K562 (cell line): Measurements from ENCODE around the gene POLR3G. TPM values are rescaled to one million over a fixed set of nuclear protein-coding genes. Genes with fewer than 3 reads are reported as not detected.

Source experiments
- ATAC-seq: fragments of 200-7000 bp; cut with Tn5 transposase; 3 replicates; pipeline ENCODE4 v1.9.1; 2020; ENCODE audit warnings: moderate library complexity
- BruUV-seq: library from RNA; stranded (reverse); fragments of 400-500 nt; replicated peaks from 2 replicates; lab custom pipeline; 2021; lab: Mats Ljungman, UMichigan
- CTCF ChIA-PET: fragments of 300-600 bp; formaldehyde crosslinking; extraction: SDS; loops from one replicate; lab custom pipeline; 2021; ENCODE audit warnings: low intra/inter-chr PET ratio; lab: Yijun Ruan, JAX
- POLR2A ChIA-PET: fragments of 300-600, 350-650 bp; sonication (Branson Sonifier 250); formaldehyde crosslinking; extraction: SDS; loops from one replicate; lab custom pipeline; 2021; ENCODE audit warnings: antibody characterized with exemption, inconsistent platforms; lab: Yijun Ruan, JAX
- DNase-seq, 4 experiments: peaks; one replicate each; pipeline versions ENCODE4 v3.0.0 to v3.0.0-alpha.2; 2011 to 2018; ENCODE audit warnings: low spot score in 3 of 4, mixed read lengths in 3 of 4; ENCODE audit errors: extremely low read depth in 1 of 4
- FAIRE-seq: peaks from 2 replicates; lab custom pipeline; 2011; peaks lifted over from hg19 to GRCh38; lab: Jason Lieb, UNC
- H2AFZ ChIP-seq: 2 replicates; pipeline ENCODE4 v1.6.0; 2011; ENCODE audit warnings: low read depth, low read length, control low read depth, inconsistent platforms
- H3K27ac ChIP-seq: fragments of 200-600 bp; 3 replicates; pipeline ENCODE4 v1.8.0; 2011; ENCODE audit warnings: low read depth, mild to moderate bottlenecking, control low read depth, inconsistent platforms, low read length, moderate library complexity, mixed read lengths; ENCODE audit errors: extremely low read depth
- H3K27me3 ChIP-seq, 2 experiments: fragments of 300-600 bp in 1 of 2; 2 replicates in 1 of 2; 3 replicates in 1 of 2; pipeline versions ENCODE4 v1.6.0 to v1.8.0; 2011; ENCODE audit warnings: inconsistent platforms in 2 of 2, low read length in 2 of 2, mild to moderate bottlenecking in 1 of 2, mixed read lengths in 1 of 2, moderate library complexity in 1 of 2; ENCODE audit not compliant: control insufficient read depth in 2 of 2, insufficient read depth in 2 of 2
- H3K36me3 ChIP-seq: fragments of 300-600 bp; 3 replicates; pipeline ENCODE4 v1.8.0; 2011; ENCODE audit warnings: mild to moderate bottlenecking, low read length, inconsistent platforms; ENCODE audit not compliant: control insufficient read depth, insufficient read depth
- H3K4me1 ChIP-seq, 2 experiments: fragments of 200-600 bp in 1 of 2; replicated peaks in 1 of 2; 2 replicates in 1 of 2; 3 replicates in 1 of 2; pipeline versions ENCODE4 v1.5.1 to v1.8.0; 2011; ENCODE audit warnings: inconsistent platforms in 2 of 2, low read length in 2 of 2, mild to moderate bottlenecking in 1 of 2, mixed read lengths in 1 of 2, moderate library complexity in 1 of 2; ENCODE audit not compliant: control insufficient read depth in 2 of 2, insufficient read depth in 2 of 2
- H3K4me2 ChIP-seq: 2 replicates; pipeline ENCODE4 v1.6.1; 2011; ENCODE audit warnings: low read length, control low read depth, inconsistent platforms, mixed read lengths; ENCODE audit not compliant: insufficient read depth
- H3K4me3 ChIP-seq: fragments of 200-600 bp; sonication (generic), shearing (Covaris generic); 2 replicates; pipeline ENCODE4 v1.5.1; 2016; ENCODE audit warnings: control low read depth, inconsistent platforms
- H3K79me2 ChIP-seq: fragments of 200-600 bp; 3 replicates; pipeline ENCODE4 v1.8.0; 2011; ENCODE audit warnings: low read length, inconsistent platforms; ENCODE audit not compliant: control insufficient read depth, insufficient read depth
- H3K9ac ChIP-seq, 2 experiments: 2 replicates each; pipeline versions ENCODE4 v1.6.0 to v1.6.1; 2011; ENCODE audit warnings: low read depth in 2 of 2, low read length in 2 of 2, control low read depth in 1 of 2, inconsistent platforms in 1 of 2, mild to moderate bottlenecking in 1 of 2, mixed read lengths in 1 of 2; ENCODE audit not compliant: insufficient read depth in 1 of 2
- H3K9me1 ChIP-seq: one replicate; pipeline ENCODE4 v1.6.0; 2011; ENCODE audit warnings: inconsistent platforms, mild to moderate bottlenecking, low read length, moderate library complexity; ENCODE audit not compliant: control insufficient read depth, insufficient read depth
- H3K9me3 ChIP-seq: replicated peaks from 2 replicates; pipeline ENCODE4 v1.5.1; 2011; ENCODE audit warnings: low read depth, low read length, inconsistent platforms; ENCODE audit not compliant: control insufficient read depth, insufficient read depth
- H4K20me1 ChIP-seq: replicated peaks from 2 replicates; pipeline ENCODE4 v1.6.1; 2011; ENCODE audit warnings: low read length, inconsistent platforms, mixed read lengths; ENCODE audit not compliant: control insufficient read depth, insufficient read depth
- CCNT2 ChIP-seq: IDR thresholded peaks from 2 replicates; pipeline ENCODE4 v1.6.1; 2011; ENCODE audit warnings: borderline replicate concordance, low read depth, mild to moderate bottlenecking, moderate library complexity, mixed read lengths, low read length; ENCODE audit not compliant: insufficient read length; ENCODE audit errors: extremely low read depth
- ETS2 ChIP-seq: IDR thresholded peaks from 2 replicates; pipeline ENCODE4 v1.6.1; 2016; ENCODE audit warnings: borderline replicate concordance, missing genetic modification characterization, mild to moderate bottlenecking, moderate library complexity, missing compliant biosample characterization; ENCODE audit not compliant: poor library complexity, severe bottlenecking
- GABPA ChIP-seq: fragments of 200-800 bp; sonication (Bioruptor generic); conservative IDR thresholded peaks from 2 replicates; pipeline ENCODE4 v1.6.1; 2016; ENCODE audit warnings: low read depth, missing genetic modification characterization, missing compliant biosample characterization
- HDGF ChIP-seq: fragments of 450-650 bp; IDR thresholded peaks from 2 replicates; pipeline ENCODE4 v1.6.1; 2016
- MECOM ChIP-seq: fragments of 250-450 bp; sonication (Bioruptor Pico); IDR thresholded peaks from 2 replicates; pipeline ENCODE4 v1.8.0; 2022; ENCODE audit warnings: inconsistent platforms
- POLR2H ChIP-seq: IDR thresholded peaks from 2 replicates; pipeline ENCODE4 v1.6.1; 2016; ENCODE audit warnings: missing genetic modification characterization, low read depth, mild to moderate bottlenecking, control low read depth, missing compliant biosample characterization, moderate library complexity
- RBBP5 ChIP-seq: fragments of 200-600 bp; sonication (generic); IDR thresholded peaks from 2 replicates; pipeline ENCODE4 v1.6.1; 2012; ENCODE audit warnings: borderline replicate concordance, mild to moderate bottlenecking, low read length, control low read depth, inconsistent platforms; ENCODE audit not compliant: insufficient read depth, poor library complexity, severe bottlenecking
- TAF1 ChIP-seq: IDR thresholded peaks from 2 replicates; pipeline ENCODE4 v1.6.1; 2011; ENCODE audit warnings: mild to moderate bottlenecking, low read length, moderate library complexity; ENCODE audit not compliant: insufficient read depth, control insufficient read depth, severe bottlenecking; ENCODE audit errors: extremely low read depth
- YY1 ChIP-seq, 3 experiments: IDR thresholded peaks; 2 replicates each; pipeline ENCODE4 v1.6.1; 2011; ENCODE audit warnings: low read length in 2 of 3, mild to moderate bottlenecking in 2 of 3, moderate library complexity in 2 of 3, borderline replicate concordance in 1 of 3, control low read depth in 1 of 3, low read depth in 1 of 3; ENCODE audit not compliant: insufficient read depth in 3 of 3, insufficient replicate concordance in 2 of 3, control insufficient read depth in 1 of 3, insufficient read length in 1 of 3; ENCODE audit errors: extremely low read depth in 1 of 3
- WGBS: fragments of 100-300 bp; shearing (Covaris generic); methylation state at CpG from one replicate; pipeline ENCODE4 v1.1.6; 2016; ENCODE audit warnings: low coverage, mixed read lengths; ENCODE audit not compliant: insufficient coverage; ENCODE audit errors: missing lambda C conversion rate; 5-methylcytosine and 5-hydroxymethylcytosine counted together
- in situ Hi-C: fragments of 300-500 bp; cut with MboI; formaldehyde crosslinking; loops from 4 replicates; pipeline ENCODE4 v1.15.0; 2018; ENCODE audit warnings: inconsistent platforms, mixed read lengths
- intact Hi-C: fragments of 100-400 bp; cut with micrococcal nuclease; formaldehyde crosslinking; loops from 2 replicates; pipeline ENCODE4 v1.14.2; 2022
- polyA plus RNA-seq, 8 experiments: library from polyadenylated mRNA; depleted of rRNA in 4 of 8; stranded (reverse) in 5 of 8; unstranded in 3 of 8; fragments of >200 nt; fragmentation: Nextera tagmentation in 2 of 8; fragmentation: Illumina TruSeq in 1 of 8; extraction: Ambion mirVana in 2 of 8; extraction: Trizol in 1 of 8; gene quantifications; 2 replicates each; pipeline versions ENCODE4 v1.2.1 to v1.2.3, GENCODE V29; 2011 to 2014; ENCODE audit warnings: inconsistent platforms in 1 of 8, missing spikeins in 1 of 8
- total RNA-seq, 7 experiments: library from RNA; depleted of rRNA in 6 of 7; stranded (reverse); fragments of >200 nt in 6 of 7; fragmentation: Illumina TruSeq in 2 of 7; extraction: Trizol in 2 of 7; gene quantifications; 2 replicates each; pipeline versions ENCODE4 v1.2.1 to v1.2.3, GENCODE V29; 2011 to 2021; ENCODE audit warnings: low replicate concordance in 1 of 7
- TF ChIP-seq, protein P1 (sequence below): sonication (generic); formaldehyde crosslinking; IDR thresholded peaks from 2 replicates; pipeline ENCODE4 v1.8.0; 2022; ENCODE audit warnings: missing genetic modification reagents, mild to moderate bottlenecking, moderate library complexity, borderline replicate concordance
- TF ChIP-seq, protein P2 (sequence below): IDR thresholded peaks from 2 replicates; pipeline ENCODE4 v1.6.1; 2014; ENCODE audit warnings: antibody characterized with exemption
- TF ChIP-seq, protein P3 (sequence below): fragments of 450-650 bp; IDR thresholded peaks from 2 replicates; pipeline ENCODE4 v1.6.1; 2018; ENCODE audit not compliant: partially characterized antibody

Gene POLR3G
- total and polyA plus RNA-seq, 9 of the 15 experiments (the other 6 are each of a cell fraction or from before 2014, with no cell fraction given) = 39.0 to 111 (median 59.0) TPM

DNA sequence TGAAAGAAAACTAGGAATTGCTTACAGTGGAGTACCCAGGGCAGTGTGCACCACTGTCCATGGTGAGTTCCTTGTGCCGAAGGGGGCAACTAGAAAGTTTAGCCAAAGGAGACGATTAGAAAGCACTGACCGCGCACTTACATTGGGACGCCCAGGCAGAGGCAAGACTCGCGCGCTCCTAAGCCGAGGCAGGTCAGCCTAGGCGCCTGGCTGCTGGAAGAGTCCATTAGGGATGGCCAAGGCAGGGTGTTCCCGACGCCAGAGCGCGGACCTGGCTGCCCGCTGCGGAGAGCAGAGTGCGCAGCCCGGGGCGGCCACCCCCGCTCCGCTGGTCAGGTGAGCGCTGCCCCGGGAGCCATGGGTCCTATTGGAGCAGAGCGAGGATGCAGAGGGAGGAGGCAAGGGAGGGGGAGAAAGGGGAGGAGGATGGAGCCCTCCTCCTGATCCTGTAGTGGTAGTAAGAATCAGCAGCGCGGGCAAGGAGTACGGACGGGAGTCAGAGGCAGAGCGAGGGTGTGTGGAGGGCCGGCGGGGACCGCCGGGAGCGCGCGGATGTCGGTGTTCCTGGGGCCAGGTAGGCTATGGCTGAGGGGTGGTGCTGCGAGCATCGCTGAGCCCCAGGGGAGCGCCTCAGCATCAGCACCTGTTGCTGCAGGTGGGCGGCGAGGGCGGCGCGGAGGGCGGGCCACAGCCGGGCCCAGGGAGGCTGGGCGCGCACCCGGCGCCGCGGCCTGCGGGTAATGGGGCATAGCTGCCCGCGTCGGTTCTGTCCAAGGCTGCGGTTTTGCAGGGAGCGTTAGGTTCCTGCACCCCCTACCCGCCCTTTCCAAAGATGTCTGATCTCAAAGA, 83.9 kb downstream of the POLR3G start, which contains the start of gene ADGRV1:
Gene ADGRV1, plus strand, starts transcription at position 454 of the 849 bp plus-strand sequence. Its CDS starts 99 bp downstream, at position 553.
- ATAC-seq = peak; percentile 93
- peak within 1 kb of the TSS; percentile 52 to 82 for H3K9ac ChIP-seq
- TSS peak; percentile 69 for BruUV-seq
- DNase-seq = peak; percentile 75 to 88 (median 78)
- peaks cover 47% of the 10 kb centered on the region for H3K79me2 ChIP-seq
- ChIA-PET CTCF (no interaction called here), POLR2A (no interaction called here)
- FAIRE-seq = peak; percentile 70
- intact Hi-C loops (no loop called here), in situ Hi-C loops (no loop called here)
- H2AFZ ChIP-seq = peak within 1 kb of the TSS; percentile 60
- H3K4me1 ChIP-seq = peaks cover 4 to 10% of the 10 kb centered on the region in 2 experiments; a peak in 4 of 5 replicates
- no peaks in the 10 kb centered on the region for H3K9me3 ChIP-seq
- H3K27ac ChIP-seq = peak within 1 kb of the TSS; percentile 43; the same call in 2 of the 3 replicates
- no peaks in the 10 kb centered on the region for H3K9me1 ChIP-seq
- peak within 1 kb of the TSS; percentile 77 for H3K4me2 ChIP-seq
- H3K4me3 ChIP-seq = peak within 1 kb of the TSS; percentile 53
- H4K20me1 ChIP-seq = no peaks in the 10 kb centered on the region
- 49% methylated on average over 32 of the region's 60 CpGs for WGBS
- no peaks in the 10 kb centered on the region for H3K36me3 ChIP-seq
- H3K27me3 ChIP-seq = no peaks in the 10 kb centered on the region
- TF ChIP-seq YY1 (IDR thresholded peaks at IDR 0.05; ENCODE audit: borderline replicate concordance in 1 of 3, control insufficient read depth in 1 of 3, extremely low read depth in 1 of 3, insufficient read depth in 3 of 3, insufficient read length in 1 of 3, insufficient replicate concordance in 2 of 3, low read depth in 1 of 3, low read length in 2 of 3) (peak in 1 of 3 experiments; percentile 13), CCNT2 (peak; percentile 33), MECOM (CRISPR knock-in tag) (no peak), RBBP5 (peak; percentile 59), HDGF (no peak), ETS2 (tag) (no peak), GABPA (tag) (no peak), POLR2H (tag) (no peak), TAF1 (peak; percentile 71)
- TF ChIP-seq, protein P1, sequence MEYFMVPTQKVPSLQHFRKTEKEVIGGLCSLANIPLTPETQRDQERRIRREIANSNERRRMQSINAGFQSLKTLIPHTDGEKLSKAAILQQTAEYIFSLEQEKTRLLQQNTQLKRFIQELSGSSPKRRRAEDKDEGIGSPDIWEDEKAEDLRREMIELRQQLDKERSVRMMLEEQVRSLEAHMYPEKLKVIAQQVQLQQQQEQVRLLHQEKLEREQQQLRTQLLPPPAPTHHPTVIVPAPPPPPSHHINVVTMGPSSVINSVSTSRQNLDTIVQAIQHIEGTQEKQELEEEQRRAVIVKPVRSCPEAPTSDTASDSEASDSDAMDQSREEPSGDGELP (CRISPR knock-in tag) = peak; percentile 87; the same call in 1 of the 2 replicates
- TF ChIP-seq, protein P2, sequence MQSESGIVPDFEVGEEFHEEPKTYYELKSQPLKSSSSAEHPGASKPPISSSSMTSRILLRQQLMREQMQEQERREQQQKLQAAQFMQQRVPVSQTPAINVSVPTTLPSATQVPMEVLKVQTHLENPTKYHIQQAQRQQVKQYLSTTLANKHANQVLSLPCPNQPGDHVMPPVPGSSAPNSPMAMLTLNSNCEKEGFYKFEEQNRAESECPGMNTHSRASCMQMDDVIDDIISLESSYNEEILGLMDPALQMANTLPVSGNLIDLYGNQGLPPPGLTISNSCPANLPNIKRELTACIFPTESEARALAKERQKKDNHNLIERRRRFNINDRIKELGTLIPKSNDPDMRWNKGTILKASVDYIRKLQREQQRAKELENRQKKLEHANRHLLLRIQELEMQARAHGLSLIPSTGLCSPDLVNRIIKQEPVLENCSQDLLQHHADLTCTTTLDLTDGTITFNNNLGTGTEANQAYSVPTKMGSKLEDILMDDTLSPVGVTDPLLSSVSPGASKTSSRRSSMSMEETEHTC = no peak
- TF ChIP-seq, protein P3, sequence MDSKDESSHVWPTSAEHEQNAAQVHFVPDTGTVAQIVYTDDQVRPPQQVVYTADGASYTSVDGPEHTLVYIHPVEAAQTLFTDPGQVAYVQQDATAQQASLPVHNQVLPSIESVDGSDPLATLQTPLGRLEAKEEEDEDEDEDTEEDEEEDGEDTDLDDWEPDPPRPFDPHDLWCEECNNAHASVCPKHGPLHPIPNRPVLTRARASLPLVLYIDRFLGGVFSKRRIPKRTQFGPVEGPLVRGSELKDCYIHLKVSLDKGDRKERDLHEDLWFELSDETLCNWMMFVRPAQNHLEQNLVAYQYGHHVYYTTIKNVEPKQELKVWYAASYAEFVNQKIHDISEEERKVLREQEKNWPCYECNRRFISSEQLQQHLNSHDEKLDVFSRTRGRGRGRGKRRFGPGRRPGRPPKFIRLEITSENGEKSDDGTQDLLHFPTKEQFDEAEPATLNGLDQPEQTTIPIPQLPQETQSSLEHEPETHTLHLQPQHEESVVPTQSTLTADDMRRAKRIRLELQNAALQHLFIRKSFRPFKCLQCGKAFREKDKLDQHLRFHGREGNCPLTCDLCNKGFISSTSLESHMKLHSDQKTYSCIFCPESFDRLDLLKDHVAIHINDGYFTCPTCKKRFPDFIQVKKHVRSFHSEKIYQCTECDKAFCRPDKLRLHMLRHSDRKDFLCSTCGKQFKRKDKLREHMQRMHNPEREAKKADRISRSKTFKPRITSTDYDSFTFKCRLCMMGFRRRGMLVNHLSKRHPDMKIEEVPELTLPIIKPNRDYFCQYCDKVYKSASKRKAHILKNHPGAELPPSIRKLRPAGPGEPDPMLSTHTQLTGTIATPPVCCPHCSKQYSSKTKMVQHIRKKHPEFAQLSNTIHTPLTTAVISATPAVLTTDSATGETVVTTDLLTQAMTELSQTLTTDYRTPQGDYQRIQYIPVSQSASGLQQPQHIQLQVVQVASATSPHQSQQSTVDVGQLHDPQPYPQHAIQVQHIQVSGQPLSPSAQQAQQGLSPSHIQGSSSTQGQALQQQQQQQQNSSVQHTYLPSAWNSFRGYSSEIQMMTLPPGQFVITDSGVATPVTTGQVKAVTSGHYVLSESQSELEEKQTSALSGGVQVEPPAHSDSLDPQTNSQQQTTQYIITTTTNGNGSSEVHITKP = peak; percentile 99
